SK-N-SH (cell line): ENCODE measurements around the gene CRYBG1. TPM values are rescaled to one million over a fixed set of nuclear protein-coding genes. Genes with fewer than 3 reads are reported as not detected.
"Not testable (repeated sequence)": the region's sequence is repeated elsewhere in the genome, so short reads cannot be mapped to it uniquely, and the experiment has no call there.

Experiments
- CTCF ChIA-PET: fragments of 300-600, 350-600 bp; formaldehyde crosslinking; extraction: SDS; loops from one replicate; lab custom pipeline; 2021; lab: Yijun Ruan, JAX
- POLR2A ChIA-PET: fragments of 350-600 bp; sonication (Branson Sonifier 250); formaldehyde crosslinking; extraction: SDS; loops from one replicate; lab custom pipeline; 2020; ENCODE audit warnings: antibody characterized with exemption, inconsistent platforms; lab: Yijun Ruan, JAX
- DNase-seq: peaks from one replicate; pipeline ENCODE4 v3.0.0; 2012
- H2AFZ ChIP-seq: fragments of 200-600 bp; sonication (generic); 2 replicates; pipeline ENCODE4 v1.8.1; 2016; ENCODE audit warnings: antibody characterized with exemption, mild to moderate bottlenecking, low read depth
- H3F3A ChIP-seq: fragments of 200-600 bp; sonication (generic); replicated peaks from 2 replicates; pipeline ENCODE3; 2016; ENCODE audit warnings: antibody characterized with exemption, mild to moderate bottlenecking; ENCODE audit not compliant: insufficient read depth
- H3K27ac ChIP-seq, 2 experiments: fragments of 200-500 bp in 1 of 2; fragments of 200-600 bp in 1 of 2; sonication (Bioruptor generic) in 1 of 2; sonication (generic), shearing (Covaris generic) in 1 of 2; 2 replicates each; pipeline versions ENCODE4 v1.5.1 to v1.6.1; 2014 to 2016; ENCODE audit warnings: low read depth in 2 of 2, inconsistent platforms in 1 of 2, low read length in 1 of 2, mild to moderate bottlenecking in 1 of 2, mixed read lengths in 1 of 2
- H3K27me3 ChIP-seq: fragments of 200-600 bp; sonication (generic), shearing (Covaris generic); 2 replicates; pipeline ENCODE4 v1.6.1; 2016; ENCODE audit warnings: mixed run types; ENCODE audit not compliant: insufficient read depth
- H3K36me3 ChIP-seq, 2 experiments: fragments of 200-500 bp in 1 of 2; fragments of 200-600 bp in 1 of 2; sonication (Bioruptor generic) in 1 of 2; sonication (generic) in 1 of 2; replicated peaks in 1 of 2; 2 replicates each; pipeline versions ENCODE3 to v1.5.1; 2014 to 2016; ENCODE audit warnings: low read length in 1 of 2, mild to moderate bottlenecking in 1 of 2; ENCODE audit not compliant: insufficient read depth in 2 of 2, control insufficient read depth in 1 of 2
- H3K4me1 ChIP-seq, 2 experiments: fragments of 200-500 bp in 1 of 2; fragments of 200-600 bp in 1 of 2; sonication (Bioruptor generic) in 1 of 2; sonication (generic), shearing (Covaris generic) in 1 of 2; 2 replicates each; pipeline versions ENCODE4 v1.5.1 to v1.6.1; 2014 to 2016; ENCODE audit warnings: low read depth in 1 of 2, low read length in 1 of 2, mixed run types in 1 of 2; ENCODE audit not compliant: insufficient read depth in 2 of 2, control insufficient read depth in 1 of 2
- H3K4me2 ChIP-seq: fragments of 200-600 bp; sonication (generic), shearing (Covaris generic); 2 replicates; pipeline ENCODE4 v1.6.1; 2017; ENCODE audit warnings: mixed run types
- H3K4me3 ChIP-seq, 2 experiments: fragments of 200-500 bp in 1 of 2; fragments of 200-600 bp in 1 of 2; sonication (Bioruptor generic) in 1 of 2; sonication (generic), shearing (Covaris generic) in 1 of 2; 2 replicates each; pipeline versions ENCODE4 v1.5.1 to v1.8.1; 2014 to 2016; ENCODE audit warnings: low read depth in 2 of 2, inconsistent platforms in 1 of 2, low read length in 1 of 2, mild to moderate bottlenecking in 1 of 2, mixed read lengths in 1 of 2, moderate library complexity in 1 of 2
- H3K79me2 ChIP-seq: fragments of 200-600 bp; sonication (generic); 2 replicates; pipeline ENCODE4 v1.8.1; 2017; ENCODE audit warnings: mild to moderate bottlenecking; ENCODE audit not compliant: insufficient read depth
- H3K9ac ChIP-seq: fragments of 200-600 bp; sonication (generic); 2 replicates; pipeline ENCODE4 v1.6.1; 2017; ENCODE audit warnings: mixed run types
- H3K9me2 ChIP-seq: fragments of 200-600 bp; sonication (generic); 2 replicates; pipeline ENCODE4 v1.6.1; 2017; ENCODE audit warnings: mixed run types
- H3K9me3 ChIP-seq: fragments of 200-600 bp; sonication (generic); 2 replicates; pipeline ENCODE4 v1.6.1; 2017; ENCODE audit warnings: mixed run types, mild to moderate bottlenecking, moderate library complexity
- H4K20me1 ChIP-seq: fragments of 200-600 bp; sonication (generic); 2 replicates; pipeline ENCODE4 v1.6.1; 2017; ENCODE audit warnings: mild to moderate bottlenecking, mixed run types; ENCODE audit not compliant: insufficient read depth
- CHD2 ChIP-seq: fragments of 150-350 bp; IDR thresholded peaks from 2 replicates; pipeline ENCODE4 v1.6.1; 2018; ENCODE audit warnings: low read length; ENCODE audit not compliant: partially characterized antibody
- EP300 ChIP-seq, 2 experiments: IDR thresholded peaks; 2 replicates each; pipeline versions ENCODE4 v1.4.0 to v1.6.1; 2012; ENCODE audit warnings: borderline replicate concordance in 1 of 2, low read depth in 1 of 2, low read length in 1 of 2
- GABPA ChIP-seq: IDR thresholded peaks from 2 replicates; pipeline ENCODE4 v1.4.0; 2012; ENCODE audit warnings: low read depth, mild to moderate bottlenecking
- IRF3 ChIP-seq: fragments of 150-350 bp; IDR thresholded peaks from 2 replicates; pipeline ENCODE4 v1.6.1; 2016; ENCODE audit warnings: mild to moderate bottlenecking, low read depth, low read length
- JUND ChIP-seq: IDR thresholded peaks from 2 replicates; pipeline ENCODE4 v1.4.0; 2012
- MAX ChIP-seq: IDR thresholded peaks from 2 replicates; pipeline ENCODE4 v1.4.0; 2012; ENCODE audit warnings: low read depth
- MEF2A ChIP-seq: IDR thresholded peaks from 2 replicates; pipeline ENCODE4 v1.4.0; 2012; ENCODE audit warnings: low read depth, borderline replicate concordance
- NRF1 ChIP-seq: IDR thresholded peaks from 2 replicates; pipeline ENCODE4 v1.6.1; 2012; ENCODE audit warnings: low read depth, mild to moderate bottlenecking, low read length
- POLR2AphosphoS5 ChIP-seq: IDR thresholded peaks from 2 replicates; pipeline ENCODE4 v1.6.1; 2012; ENCODE audit warnings: low read depth, low read length
- RAD21 ChIP-seq: IDR thresholded peaks from 2 replicates; pipeline ENCODE4 v1.6.1; 2012; ENCODE audit warnings: mild to moderate bottlenecking, low read length
- RFX5 ChIP-seq: IDR thresholded peaks from 2 replicates; pipeline ENCODE4 v1.6.1; 2012; ENCODE audit warnings: mild to moderate bottlenecking, improper control_type of control experiment, low read length
- RXRA ChIP-seq: IDR thresholded peaks from 2 replicates; pipeline ENCODE4 v1.4.0; 2012; ENCODE audit warnings: low read depth, mild to moderate bottlenecking, borderline replicate concordance
- SIN3A ChIP-seq: IDR thresholded peaks from 2 replicates; pipeline ENCODE4 v1.6.1; 2012; ENCODE audit warnings: low read depth, mild to moderate bottlenecking, low read length, moderate library complexity, borderline replicate concordance
- TAF1 ChIP-seq: IDR thresholded peaks from 2 replicates; pipeline ENCODE4 v1.6.1; 2012; ENCODE audit warnings: low read depth, mild to moderate bottlenecking, low read length, moderate library complexity, borderline replicate concordance
- TCF12 ChIP-seq: IDR thresholded peaks from 2 replicates; pipeline ENCODE4 v1.4.0; 2012
- USF1 ChIP-seq: IDR thresholded peaks from 2 replicates; pipeline ENCODE4 v1.4.0; 2012; ENCODE audit warnings: low read depth, borderline replicate concordance
- USF2 ChIP-seq: fragments of 150-350 bp; IDR thresholded peaks from 2 replicates; pipeline ENCODE4 v1.6.1; 2017; ENCODE audit warnings: antibody characterized with exemption, low read length, low read depth, borderline replicate concordance
- YY1 ChIP-seq: IDR thresholded peaks from 2 replicates; pipeline ENCODE4 v1.4.0; 2012; ENCODE audit warnings: low read depth, mild to moderate bottlenecking
- ZBTB33 ChIP-seq: IDR thresholded peaks from 2 replicates; pipeline ENCODE4 v1.4.0; 2012; ENCODE audit warnings: low read depth, borderline replicate concordance
- WGBS: methylation state at CpG from one replicate; pipeline ENCODE4 v1.1.6; 2017; ENCODE audit warnings: low lambda C conversion rate; 5-methylcytosine and 5-hydroxymethylcytosine counted together
- polyA plus RNA-seq, 3 experiments: library from polyadenylated mRNA; depleted of rRNA; stranded (reverse); fragments of >200 nt; gene quantifications; 2 replicates each; pipeline ENCODE4 v1.2.3, GENCODE V29; 2012

Gene CRYBG1
- polyA plus RNA-seq, 1 of the 3 experiments (the other 2 are of a cell fraction) = 13.8 TPM

GRCh38 chr6:106514583-106514885 lies 154.0 kb downstream of the CRYBG1 start (continued):
- TF ChIP-seq USF2 (no peak), USF1 (no peak), MAX (no peak), RXRA (no peak), JUND (no peak), IRF3 (no peak)

- Histone ChIP-seq H3K27ac (peak overlapping the region; percentile 11 to 89; a peak in 3 of 4 replicates), H3K4me2 (peak overlapping the region; percentile 95), H3K9ac (peak overlapping the region; percentile 86; the same call in 1 of the 2 replicates), H3F3A (peaks cover 56% of the 10 kb centered on the region), H3K79me2 (peaks cover 66% of the 10 kb centered on the region), H3K4me1 (peaks cover 9 to 15% of the 10 kb centered on the region in 2 experiments), H3K4me3 (peak overlapping the region; percentile 71 to 83; a peak in 2 of 4 replicates)
- H3K36me3 ChIP-seq, H4K20me1 ChIP-seq, DNase-seq, H3K9me3 ChIP-seq, H2AFZ ChIP-seq, POLR2A ChIA-PET, H3K27me3 ChIP-seq, H3K9me2 ChIP-seq: not testable (repeated sequence)
- 92% methylated on average over 3 of the region's 3 CpGs for WGBS
- CTCF ChIA-PET = interaction anchor here (1.7 kb wide), 1 partner anchor 51 kb away, joined by 4 read pairs; no protein-coding TSS in a partner anchor
These were observed 155.1 kb downstream of the CRYBG1 start for GRCh38 chr6:106515582-106515981.

- ChIA-PET POLR2A (no interaction called here), CTCF (interaction anchor here (1.7 kb wide), 1 partner anchor 50 kb away, joined by 4 read pairs; no protein-coding TSS in a partner anchor)
- 60% methylated on average over 4 of the region's 4 CpGs for WGBS
- Histone ChIP-seq H3K4me1 (peaks cover 5 to 18% of the 10 kb centered on the region in 2 experiments), H3K27me3 (no peaks in the 10 kb centered on the region), H3K4me3 (no peak overlapping the region), H4K20me1 (no peaks in the 10 kb centered on the region), H2AFZ (no peak overlapping the region), H3K79me2 (peaks cover 76% of the 10 kb centered on the region), H3K4me2 (peak overlapping the region; percentile 13; the same call in 1 of the 2 replicates), H3F3A (peaks cover 61% of the 10 kb centered on the region), H3K9ac (no peak overlapping the region), H3K27ac (peak overlapping the region in 1 of 2 experiments; percentile 57; a peak in 1 of 4 replicates), H3K36me3 (peaks cover 4 to 8% of the 10 kb centered on the region in 2 experiments), H3K9me2 (no peaks in the 10 kb centered on the region), H3K9me3 (no peaks in the 10 kb centered on the region)
- TF ChIP-seq RFX5 (no peak), POLR2AphosphoS5 (no peak), IRF3 (no peak), JUND (no peak), SIN3A (no peak), EP300 (IDR thresholded peaks at IDR 0.05; ENCODE audit: borderline replicate concordance in 1 of 2, low read depth in 1 of 2, low read length in 1 of 2) (no peak), TAF1 (no peak), MEF2A (no peak), RXRA (no peak), CHD2 (no peak), GABPA (no peak), ZBTB33 (no peak), RAD21 (no peak), YY1 (no peak), NRF1 (no peak), TCF12 (no peak)
- no peak for DNase-seq
These were observed 156.1 kb downstream of the CRYBG1 start for GRCh38 chr6:106516616-106517015.
